ENCODE results near the gene MCF2L2. TPM values are rescaled to one million over a fixed set of nuclear protein-coding genes. Genes with fewer than 3 reads are reported as not detected.
"Not testable (repeated sequence)": the region's sequence is repeated elsewhere in the genome, so short reads cannot be mapped to it uniquely, and the experiment has no call there.

The MCF2L2 gene
- polyA plus RNA-seq, 3 donors, result 0.37 to 0.78 (median 0.71) TPM

GRCh38 chr3:183252973-183253527 lies 175.4 kb downstream of the MCF2L2 start, which contains the start of gene B3GNT5:
TSS of gene B3GNT5 (plus strand) at chr3:183253253. CDS start at chr3:183269799, 16,546 bp downstream.
- DNase-seq (ENCODE audit: low read depth in 3 of 3, low spot score in 2 of 3), result no peak

DNA sequence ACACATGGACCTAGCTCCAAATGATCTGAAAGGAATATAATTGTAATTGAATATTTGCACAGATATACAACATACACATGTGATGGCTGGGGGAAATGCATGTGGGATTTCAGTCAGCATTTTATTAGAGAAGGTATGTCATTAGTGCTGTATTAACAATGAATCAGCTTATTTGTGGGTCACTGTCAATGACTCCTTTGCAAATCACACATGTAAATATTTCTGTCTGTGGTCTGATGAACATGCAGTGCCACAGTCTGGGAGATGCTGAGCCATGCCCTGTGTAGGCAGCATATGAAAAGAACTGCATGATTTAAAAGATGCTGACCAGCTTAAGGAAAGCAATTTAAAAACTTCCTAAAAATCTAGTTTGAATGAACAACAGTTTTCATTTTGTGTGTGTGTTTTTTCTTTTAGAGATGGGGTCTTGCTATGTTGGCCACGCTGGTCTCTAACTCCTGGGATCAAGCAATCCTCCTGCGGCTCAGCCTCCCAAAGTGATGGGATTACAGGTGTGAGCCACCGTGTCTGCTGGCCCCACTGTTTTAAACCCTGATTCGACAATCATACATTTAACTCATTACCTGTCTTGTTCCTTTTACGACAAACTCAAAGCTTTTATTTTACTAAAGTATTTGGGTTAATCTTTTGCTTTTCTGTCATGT lies 176.2 kb downstream of the MCF2L2 start:
- no peak for DNase-seq (ENCODE audit: low read depth in 3 of 3, low spot score in 2 of 3)

GRCh38 chr3:183249006-183249718 lies 179.3 kb downstream of the MCF2L2 start:
- no peak for DNase-seq (ENCODE audit: low read depth in 3 of 3, low spot score in 2 of 3)

GRCh38 chr3:183247011-183247589 lies 181.3 kb downstream of the MCF2L2 start:
- no peak for DNase-seq (ENCODE audit: low read depth in 3 of 3, low spot score in 2 of 3)

DNA sequence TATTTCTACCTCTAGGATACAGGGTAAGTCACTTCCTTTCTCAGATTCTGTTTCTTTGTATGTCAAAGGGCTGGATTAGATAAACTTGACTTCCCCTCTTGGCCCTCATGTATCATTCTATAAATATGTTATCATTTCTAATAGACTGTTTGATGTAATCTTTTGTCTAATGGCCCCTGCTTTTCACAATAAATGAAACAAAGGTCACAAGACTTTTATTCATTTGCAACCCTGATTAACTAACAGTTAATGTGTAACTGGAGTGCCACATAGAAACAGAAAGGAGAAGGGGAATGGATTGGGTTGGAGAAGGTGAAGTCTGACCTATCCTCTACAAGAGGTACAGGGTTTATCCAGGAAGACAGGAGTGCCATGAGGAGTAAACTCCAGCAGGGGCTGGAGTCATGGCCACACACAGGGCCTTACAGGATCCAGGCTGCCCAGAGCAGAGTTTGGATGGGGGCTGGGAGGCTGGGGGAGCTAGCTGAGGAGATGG lies 183.4 kb downstream of the MCF2L2 start:
- no peak for DNase-seq (ENCODE audit: low read depth in 3 of 3, low spot score in 2 of 3)

DNA sequence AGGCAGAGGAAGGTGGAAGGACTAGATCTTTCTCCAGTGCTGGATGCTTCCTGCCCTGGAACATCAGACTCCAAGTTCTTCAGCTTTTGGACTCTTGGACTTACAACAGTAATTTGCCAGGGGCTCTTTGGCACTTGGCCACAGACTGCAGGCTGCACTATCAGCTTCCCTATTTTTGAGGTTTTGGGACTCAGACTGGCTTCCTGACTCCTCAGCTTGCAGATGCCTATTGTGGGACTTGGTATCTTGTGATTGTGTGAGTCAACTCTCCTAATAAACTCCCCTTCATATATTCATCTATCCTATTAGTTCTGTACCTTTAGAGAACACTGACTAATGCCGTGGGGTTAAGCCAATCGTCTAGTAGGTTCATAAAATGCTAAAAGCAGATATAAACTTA lies 184.2 kb downstream of the MCF2L2 start:
- no peak for DNase-seq (ENCODE audit: low read depth in 3 of 3, low spot score in 2 of 3)

GRCh38 chr3:183242431-183242830 lies 186.0 kb downstream of the MCF2L2 start:
- no peak for DNase-seq (ENCODE audit: low read depth in 3 of 3, low spot score in 2 of 3)

GRCh38 chr3:183239046-183239445 lies 189.4 kb downstream of the MCF2L2 start:
- DNase-seq (ENCODE audit: low read depth in 3 of 3, low spot score in 2 of 3), result no peak

- no peak for DNase-seq (ENCODE audit: low read depth in 3 of 3, low spot score in 2 of 3)
These were observed 194.5 kb downstream of the MCF2L2 start for GRCh38 chr3:183233966-183234365.

DNA sequence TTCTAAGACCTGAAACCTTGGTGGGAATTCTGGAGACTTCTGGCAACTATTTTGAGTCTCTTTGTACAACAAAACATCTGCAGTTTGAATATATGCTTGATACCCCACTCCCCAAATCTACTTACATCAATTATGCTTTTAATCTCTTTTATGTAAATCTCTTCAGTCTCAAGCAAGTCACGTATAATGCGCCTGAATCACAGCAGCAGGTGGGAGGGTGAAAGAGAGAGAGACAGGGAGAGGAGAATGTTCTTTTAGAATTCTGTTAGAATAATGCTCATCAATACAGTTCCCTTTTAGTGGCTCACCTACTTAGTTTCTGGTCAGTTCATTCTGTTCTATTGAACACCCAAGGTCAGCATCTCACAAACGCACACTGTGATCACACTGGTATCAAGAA lies 197.6 kb downstream of the MCF2L2 start:
- no peak for DNase-seq (ENCODE audit: low read depth in 3 of 3, low spot score in 2 of 3)

DNA sequence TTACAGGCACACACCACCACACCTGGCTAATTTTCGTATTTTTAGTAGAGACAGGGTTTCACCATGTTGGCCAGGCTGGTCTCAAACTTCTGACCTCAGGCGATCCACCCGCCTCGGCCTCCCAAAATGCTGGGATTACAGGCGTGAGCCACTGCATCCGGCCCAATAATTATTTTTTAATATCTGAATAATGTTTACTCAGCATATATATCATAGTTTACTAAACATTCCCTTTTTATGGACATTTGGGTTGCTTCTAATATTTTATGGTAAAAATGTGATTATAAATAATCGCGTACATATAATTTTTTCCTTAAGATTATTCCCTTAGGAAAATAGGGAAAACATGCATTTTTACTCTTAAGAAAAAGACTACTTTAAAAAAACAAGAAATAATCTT lies 198.2 kb downstream of the MCF2L2 start:
- not testable (repeated sequence) for DNase-seq (ENCODE audit: low read depth in 3 of 3, low spot score in 2 of 3)

DNA sequence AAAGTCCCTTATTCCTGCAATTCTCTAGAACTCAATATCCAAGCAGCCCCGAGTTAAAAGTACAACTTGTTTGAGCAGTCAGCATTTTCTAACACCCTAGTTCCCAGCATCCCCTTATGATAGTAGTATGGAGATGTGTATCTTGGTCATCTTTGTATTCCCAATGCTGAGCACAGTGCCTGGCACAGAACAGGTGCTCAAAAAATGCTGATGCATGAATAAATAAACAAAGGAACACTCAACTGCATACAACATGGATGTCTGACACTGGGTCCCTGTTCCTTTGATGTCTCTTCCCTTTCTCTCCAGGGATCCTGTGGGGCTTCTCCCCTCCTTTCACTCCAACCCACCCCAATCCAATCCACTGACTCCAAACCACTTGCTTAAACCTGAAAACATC lies 199.2 kb downstream of the MCF2L2 start:
- no peak for DNase-seq (ENCODE audit: low read depth in 3 of 3, low spot score in 2 of 3)

DNA sequence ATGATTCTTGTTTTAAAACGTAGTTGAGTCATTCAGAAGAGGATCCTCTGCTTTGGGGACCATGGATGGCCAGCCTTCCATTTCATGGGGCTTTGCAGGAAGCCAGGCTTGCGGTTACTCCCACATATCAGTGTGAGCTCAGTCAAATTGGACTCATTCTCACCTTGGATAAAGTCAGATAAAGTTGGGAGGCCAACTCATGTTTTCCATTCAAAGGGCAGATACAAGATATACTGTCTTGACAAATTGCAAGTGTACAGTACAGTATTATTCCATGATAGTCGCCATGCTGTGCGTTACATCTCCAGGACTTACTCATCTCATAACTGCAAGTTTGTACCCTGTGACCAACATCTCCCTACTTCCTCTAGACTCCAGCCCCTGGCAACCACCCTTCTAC lies 200.8 kb downstream of the MCF2L2 start:
- DNase-seq (ENCODE audit: low read depth in 3 of 3, low spot score in 2 of 3), result no peak

DNA sequence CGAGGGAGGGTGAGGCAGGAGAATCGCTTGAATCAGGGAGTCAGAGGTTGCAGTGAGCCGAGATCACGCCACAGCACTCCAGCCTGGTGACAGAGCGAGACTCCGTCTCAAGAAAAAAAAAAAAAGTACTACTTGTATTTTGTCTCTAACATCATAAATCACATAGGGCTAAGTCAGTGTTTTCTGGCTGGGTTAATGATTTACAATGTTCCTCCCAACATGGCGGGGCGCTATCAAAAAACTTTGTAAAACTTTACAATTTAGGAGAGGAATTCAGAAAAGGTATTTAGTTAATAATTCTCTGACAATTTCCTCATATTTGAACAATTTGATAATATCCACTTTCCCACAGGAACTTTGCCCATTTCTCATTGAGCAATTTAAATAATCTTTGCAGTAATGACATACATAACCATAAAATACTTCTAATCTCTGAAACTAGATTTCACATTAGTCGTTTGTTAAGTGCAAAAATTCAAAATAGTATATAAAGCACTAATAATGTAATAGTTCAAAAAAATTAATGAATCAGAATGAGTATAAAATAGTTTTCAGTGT lies 202.0 kb downstream of the MCF2L2 start:
- no peak for DNase-seq (ENCODE audit: low read depth in 3 of 3, low spot score in 2 of 3)

DNA sequence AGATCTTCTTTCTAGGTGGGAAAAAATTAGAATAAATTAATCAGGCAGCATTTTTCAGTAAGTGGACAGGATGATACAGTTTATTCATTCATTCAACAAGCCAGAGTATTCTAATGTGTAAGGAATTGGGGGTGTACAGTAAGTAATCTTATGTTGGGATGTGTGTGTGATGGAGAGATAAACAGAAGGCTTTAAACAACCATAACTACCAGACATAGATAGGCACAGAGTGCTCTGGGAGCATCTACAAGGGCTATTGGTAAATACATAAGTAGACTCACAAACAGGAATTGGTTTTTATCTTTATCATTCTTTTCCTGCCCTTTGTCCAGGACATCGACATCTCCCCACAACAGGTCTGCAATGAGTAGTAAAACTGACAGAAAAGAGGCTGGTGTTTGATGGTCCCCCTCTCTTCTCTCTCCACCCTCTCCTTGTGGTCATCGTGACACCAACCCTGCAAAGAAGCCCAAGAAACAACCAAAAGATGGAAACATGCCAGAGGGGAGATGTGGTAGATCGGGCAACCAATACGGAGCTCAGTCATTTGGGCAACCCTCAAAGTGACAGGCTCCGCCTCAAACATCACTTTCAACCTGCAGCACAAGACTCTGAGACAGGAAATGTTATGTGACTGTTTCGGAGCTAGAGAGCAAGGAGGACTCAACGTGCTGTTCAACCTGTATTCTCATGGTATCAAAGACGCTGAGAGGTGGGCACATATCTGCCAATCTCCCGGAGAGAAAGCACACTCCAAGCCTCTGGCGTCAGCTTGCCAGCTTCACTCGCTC lies 204.0 kb downstream of the MCF2L2 start:
- no peak for DNase-seq (ENCODE audit: low read depth in 3 of 3, low spot score in 2 of 3)

DNA sequence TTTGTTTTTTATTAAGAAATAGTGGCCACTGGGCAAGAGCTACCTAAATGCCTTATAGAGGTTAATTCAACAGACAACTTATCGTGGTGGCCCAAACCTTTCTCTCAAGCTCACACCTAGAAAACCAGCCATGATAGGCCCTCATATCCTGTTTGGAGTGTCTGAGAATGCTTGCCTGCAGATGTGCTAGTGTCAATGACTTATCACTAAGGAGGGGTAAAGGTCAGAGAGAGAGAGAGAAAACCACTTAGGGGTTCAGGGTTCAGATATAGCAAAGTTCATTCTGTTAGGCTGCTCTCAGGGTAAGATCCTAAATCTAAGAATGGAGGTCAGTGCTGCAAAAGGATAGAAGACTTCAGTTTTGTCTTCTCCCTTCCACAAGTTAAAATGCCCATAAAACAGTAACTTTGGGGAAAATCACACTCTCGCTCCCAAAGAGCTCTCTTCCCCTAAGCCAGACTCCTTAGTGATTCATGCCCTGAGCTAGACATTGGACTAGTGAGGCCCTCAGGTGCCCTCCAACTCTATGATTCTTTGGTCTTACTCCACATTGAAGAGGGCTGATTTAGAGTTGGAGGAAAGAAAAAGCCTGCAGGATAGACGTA lies 205.7 kb downstream of the MCF2L2 start:
- DNase-seq (ENCODE audit: low read depth in 3 of 3, low spot score in 2 of 3), result no peak

DNA sequence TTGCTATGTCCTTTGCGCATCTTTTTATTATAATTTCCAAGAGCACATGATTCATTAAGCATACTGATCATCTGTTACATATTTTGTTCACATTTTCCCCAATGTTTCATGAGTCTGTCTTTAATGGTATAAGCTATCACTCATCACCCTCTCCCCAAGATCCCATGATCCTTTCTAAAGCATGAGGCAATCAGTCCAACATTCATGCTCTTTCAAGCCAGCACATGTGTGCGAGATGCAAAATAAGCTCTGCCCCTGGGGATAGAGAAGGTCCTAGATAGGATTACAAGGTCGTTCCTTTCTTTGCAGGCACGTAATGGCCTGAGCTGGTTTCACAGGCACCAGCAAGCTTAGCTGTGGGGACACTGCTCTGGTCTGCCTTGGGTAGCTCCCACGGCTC lies 207.6 kb downstream of the MCF2L2 start:
- no peak for DNase-seq (ENCODE audit: low read depth in 3 of 3, low spot score in 2 of 3)

DNA sequence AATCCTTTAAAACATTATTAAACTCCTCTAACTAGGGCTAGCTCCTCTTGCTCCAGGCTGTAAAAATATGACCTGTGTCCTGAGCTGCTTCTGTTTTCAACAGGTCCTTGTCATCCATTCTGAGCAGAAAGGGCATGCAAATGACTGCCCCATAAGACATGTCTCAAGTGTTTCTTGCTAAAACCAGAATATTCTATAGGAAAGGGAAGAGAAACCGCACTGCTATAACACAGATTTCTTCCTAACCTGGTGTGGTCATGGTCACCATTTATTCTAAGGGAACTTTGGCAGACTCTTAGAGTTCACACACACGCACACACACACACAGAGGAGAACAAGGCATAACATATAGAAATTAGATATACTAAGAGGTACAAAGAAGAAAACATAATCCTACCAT lies 209.6 kb downstream of the MCF2L2 start:
- DNase-seq (ENCODE audit: low read depth in 3 of 3, low spot score in 2 of 3), result no peak

DNA sequence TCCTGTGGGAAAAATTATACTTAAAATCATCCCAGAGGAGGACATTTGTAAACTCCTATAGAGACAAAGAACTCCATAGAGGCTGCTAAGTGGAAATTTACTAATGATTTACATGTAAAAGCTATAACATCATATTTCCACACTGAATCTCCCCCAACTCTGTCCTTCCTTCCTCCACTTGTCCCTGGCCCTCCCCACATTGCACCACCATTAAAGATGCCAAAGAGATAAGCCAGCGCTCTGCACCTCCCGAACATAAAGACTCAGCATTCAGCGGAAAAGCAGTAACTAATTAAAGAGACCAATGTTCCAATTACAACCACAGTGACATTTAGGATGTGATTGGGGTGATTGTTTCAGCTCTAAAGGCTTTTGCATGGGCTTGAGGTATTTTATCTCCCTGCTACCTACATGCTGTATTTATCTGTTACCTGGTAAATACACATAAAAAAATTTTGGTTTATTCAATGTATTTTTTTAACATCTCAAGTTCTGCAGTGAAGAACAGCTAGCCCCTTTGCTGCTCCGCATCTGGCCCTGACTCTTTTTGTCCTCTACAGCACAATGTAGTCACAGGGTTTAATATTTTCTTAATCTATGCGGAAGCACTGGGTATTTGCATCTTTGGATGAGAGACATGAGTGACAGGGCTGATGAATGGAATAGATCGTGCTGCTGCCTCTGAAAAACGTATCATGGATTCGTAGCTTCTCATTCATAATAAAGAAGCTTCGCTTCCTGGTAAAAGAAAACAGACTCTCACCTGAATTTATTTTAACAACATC lies 210.7 kb downstream of the MCF2L2 start:
- DNase-seq (ENCODE audit: low read depth in 3 of 3, low spot score in 2 of 3), result no peak
